Measurements from ENCODE around the gene EFEMP2. TPM values are rescaled to one million over a fixed set of nuclear protein-coding genes. Genes with fewer than 3 reads are reported as not detected.
A peak's percentile ranks its signal among the peaks of the same experiment; 100 is the strongest.

EFEMP2 gene
- total RNA-seq, 1 donor from 2014 or later: 9.2 TPM

- Histone ChIP-seq H3K36me3 (peaks cover 7% of the 10 kb centered on the region), H3K9ac (peak overlapping the region; percentile 74), H3K4me3 (peak overlapping the region; percentile 87), H4K20me1 (ENCODE audit: low read depth) (peaks cover 48% of the 10 kb centered on the region), H3F3A (ENCODE audit: low read depth) (peaks cover 82% of the 10 kb centered on the region), H3K79me2 (ENCODE audit: low read depth) (peaks cover 55% of the 10 kb centered on the region), H3K27ac (peak overlapping the region; percentile 92), H3K4me2 (peak overlapping the region; percentile 92), H3K4me1 (peaks cover 10% of the 10 kb centered on the region), H3K27me3 (no peaks in the 10 kb centered on the region), H2AFZ (replicated peaks) (no peak overlapping the region), H3K9me3 (ENCODE audit: low read depth) (no peaks in the 10 kb centered on the region)
- H3K4me3 Mint-ChIP-seq: peak overlapping the region; percentile 93
- peaks cover 24% of the 10 kb centered on the region for H3K27me3 Mint-ChIP-seq (ENCODE audit: insufficient read depth, low read depth)
- peaks cover 33% of the 10 kb centered on the region for H3K4me1 Mint-ChIP-seq
- H3K9me3 Mint-ChIP-seq: peaks cover 10% of the 10 kb centered on the region
- no peak for TF ChIP-seq EZH2phosphoT487 (IDR thresholded peaks at IDR 0.05)
- no peak for TF ChIP-seq CTCF (IDR thresholded peaks at IDR 0.05)
- peak; percentile 82 for DNase-seq (ENCODE audit: low spot score)
- H3K36me3 Mint-ChIP-seq: peaks cover 39% of the 10 kb centered on the region
- peak overlapping the region; percentile 88 for H3K27ac Mint-ChIP-seq
Measured at GRCh38 chr11:65856689-65857499, 15.7 kb downstream of the EFEMP2 start.

GRCh38 chr11:65855927-65856363 lies 16.7 kb downstream of the EFEMP2 start:
- Mint-ChIP-seq H3K4me1 (peaks cover 25% of the 10 kb centered on the region), H3K27me3 (ENCODE audit: insufficient read depth, low read depth) (peaks cover 24% of the 10 kb centered on the region), H3K9me3 (peaks cover 10% of the 10 kb centered on the region), H3K27ac (no peak overlapping the region), H3K4me3 (peak overlapping the region; percentile 93), H3K36me3 (peaks cover 45% of the 10 kb centered on the region)
- Histone ChIP-seq H3K4me3 (peak overlapping the region; percentile 87), H2AFZ (replicated peaks) (no peak overlapping the region), H3K4me1 (peaks cover 3% of the 10 kb centered on the region), H3K27ac (no peak overlapping the region), H3K9me3 (ENCODE audit: low read depth) (no peaks in the 10 kb centered on the region), H3K79me2 (ENCODE audit: low read depth) (peaks cover 45% of the 10 kb centered on the region), H3K36me3 (peaks cover 7% of the 10 kb centered on the region), H3F3A (ENCODE audit: low read depth) (peaks cover 85% of the 10 kb centered on the region), H3K9ac (no peak overlapping the region), H3K27me3 (no peaks in the 10 kb centered on the region), H4K20me1 (ENCODE audit: low read depth) (peaks cover 40% of the 10 kb centered on the region), H3K4me2 (peak overlapping the region; percentile 92)
- peak; percentile 8 for DNase-seq (ENCODE audit: low spot score)
- TF ChIP-seq CTCF (IDR thresholded peaks at IDR 0.05) (no peak), EZH2 (IDR thresholded peaks at IDR 0.05) (no peak), EZH2phosphoT487 (IDR thresholded peaks at IDR 0.05) (no peak)

GRCh38 chr11:65854852-65855837 lies 17.5 kb downstream of the EFEMP2 start:
- no peak for DNase-seq (ENCODE audit: low spot score)
- H3K4me2 ChIP-seq: no peak overlapping the region
- no peaks in the 10 kb centered on the region for H3K9me3 ChIP-seq (ENCODE audit: low read depth)
- no peak overlapping the region for H3K4me3 ChIP-seq
- no peak overlapping the region for H3K27ac ChIP-seq
- peaks cover 3% of the 10 kb centered on the region for H3K4me1 ChIP-seq
- Mint-ChIP-seq H3K4me3 (peak overlapping the region; percentile 93), H3K27me3 (ENCODE audit: insufficient read depth, low read depth) (peaks cover 24% of the 10 kb centered on the region), H3K27ac (no peak overlapping the region), H3K36me3 (peaks cover 44% of the 10 kb centered on the region), H3K4me1 (peaks cover 23% of the 10 kb centered on the region), H3K9me3 (peaks cover 10% of the 10 kb centered on the region)
- no peak overlapping the region for H2AFZ ChIP-seq (replicated peaks)
- H4K20me1 ChIP-seq (ENCODE audit: low read depth): peaks cover 40% of the 10 kb centered on the region
- no peaks in the 10 kb centered on the region for H3K27me3 ChIP-seq
- TF ChIP-seq CTCF (IDR thresholded peaks at IDR 0.05) (no peak), EZH2phosphoT487 (IDR thresholded peaks at IDR 0.05) (no peak), EZH2 (IDR thresholded peaks at IDR 0.05) (no peak)
- H3F3A ChIP-seq (ENCODE audit: low read depth): peaks cover 78% of the 10 kb centered on the region
- peaks cover 43% of the 10 kb centered on the region for H3K79me2 ChIP-seq (ENCODE audit: low read depth)
- H3K36me3 ChIP-seq: peaks cover 7% of the 10 kb centered on the region
- H3K9ac ChIP-seq: no peak overlapping the region

Measured in neural progenitor cell (in vitro differentiated cells).